ENCODE data around the gene CORO1C.
"Not testable (repeated sequence)": the region's sequence is repeated elsewhere in the genome, so short reads cannot be mapped to it uniquely, and the experiment has no call there.

Gene CORO1C

DNA sequence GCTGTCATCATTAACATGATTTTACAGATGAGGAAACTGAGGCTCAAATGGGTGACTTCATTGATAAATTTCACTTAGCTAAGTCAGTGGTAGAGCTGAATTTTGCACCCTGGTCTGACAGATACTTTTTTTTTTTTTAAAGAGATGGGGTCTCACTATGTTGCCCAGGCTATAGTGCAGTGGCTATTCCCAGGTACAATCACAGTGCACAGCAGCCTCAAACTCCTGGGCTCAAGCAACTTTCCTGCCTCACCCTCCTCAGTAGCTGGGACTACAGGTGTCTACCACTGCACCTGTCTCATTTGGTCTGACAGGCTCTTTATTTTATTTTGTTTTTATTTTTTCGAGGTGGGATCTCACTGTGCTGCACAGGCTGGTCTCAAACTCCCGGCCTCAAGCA lies 24.2 kb upstream of the CORO1C start:
- in situ Hi-C loops (cut with MboI; ENCODE audit: low sequenced_read_pairs): no loop called here

DNA sequence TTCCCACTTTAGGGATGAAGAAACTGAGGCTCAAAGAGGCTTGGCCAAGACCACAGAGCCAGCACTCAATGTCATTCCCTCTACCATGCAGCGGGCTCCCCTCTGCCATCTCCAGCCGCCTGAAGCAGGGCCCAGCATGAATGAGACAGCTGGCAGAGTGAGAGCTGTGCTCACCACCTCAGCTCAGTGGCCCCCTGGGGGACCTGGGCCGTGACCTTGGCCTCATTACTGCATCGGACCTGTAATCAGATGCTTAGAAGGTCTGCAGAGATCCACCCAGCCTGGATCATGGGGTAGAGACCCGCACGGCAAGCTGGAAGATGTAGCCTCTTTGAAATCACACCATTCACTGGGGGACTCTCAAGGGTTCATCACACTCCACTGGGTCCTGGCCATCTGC lies 22.7 kb upstream of the CORO1C start:
- in situ Hi-C loops (cut with MboI; ENCODE audit: low sequenced_read_pairs): no loop called here

DNA sequence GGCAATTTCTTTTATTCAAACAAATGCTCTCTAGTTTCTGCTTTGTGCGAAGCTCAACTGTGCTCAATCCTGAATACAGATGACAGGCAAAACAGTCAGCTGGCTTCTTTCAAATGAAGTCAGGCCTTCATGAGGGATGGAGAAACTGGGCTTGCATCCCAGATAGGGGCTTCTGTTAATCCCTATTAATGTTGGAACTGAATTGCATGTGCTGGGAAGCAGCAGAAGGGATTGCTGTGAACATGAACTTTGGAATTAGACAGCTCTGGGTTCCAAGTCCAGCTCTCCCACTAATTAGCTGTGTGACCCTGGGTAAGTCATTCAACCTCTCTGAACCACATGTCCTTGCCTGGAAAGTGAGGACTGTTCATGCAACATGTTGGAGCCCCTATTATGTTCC lies 21.1 kb upstream of the CORO1C start:
- in situ Hi-C loops (cut with MboI; ENCODE audit: low sequenced_read_pairs): no loop called here

DNA sequence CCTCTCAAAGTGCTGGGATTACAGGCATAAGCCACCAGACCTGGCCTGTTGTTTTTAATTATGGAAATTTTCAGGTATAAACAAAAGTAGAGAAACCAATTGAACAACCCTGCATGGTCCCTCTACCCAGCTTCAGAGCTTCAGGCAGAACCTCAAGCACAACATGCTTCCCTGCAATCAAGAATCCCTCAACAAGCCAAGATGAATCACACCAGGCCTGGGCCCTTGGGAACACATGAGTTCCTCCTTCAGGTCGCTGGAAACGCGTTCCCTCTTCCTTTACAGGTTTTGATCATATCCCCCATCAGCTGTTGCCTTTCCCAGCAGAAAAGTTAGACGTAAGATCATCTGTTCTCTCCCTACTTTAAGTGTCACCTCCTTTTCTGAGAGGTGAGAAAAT lies 20.5 kb upstream of the CORO1C start:
- in situ Hi-C loops (cut with MboI; ENCODE audit: low sequenced_read_pairs): no loop called here

DNA sequence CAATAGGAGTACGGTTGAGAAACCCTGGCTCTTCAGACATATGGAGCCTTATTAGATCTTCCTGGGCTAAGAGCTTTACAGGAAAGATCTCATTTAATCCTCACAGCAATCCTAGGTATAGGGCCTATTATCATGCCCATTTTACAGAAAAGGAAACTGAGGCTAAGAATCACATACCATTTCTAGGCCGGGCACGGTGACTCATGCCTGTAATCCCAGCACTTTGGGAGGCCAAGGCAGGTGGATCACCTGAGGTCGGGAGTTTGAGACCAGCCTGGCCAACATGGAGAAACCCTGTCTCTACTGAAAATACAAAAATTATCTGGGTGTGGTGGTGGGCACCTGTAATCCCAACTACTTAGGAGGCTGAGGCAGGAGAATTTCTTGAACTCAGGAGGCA lies 19.7 kb upstream of the CORO1C start:
- in situ Hi-C loops (cut with MboI; ENCODE audit: low sequenced_read_pairs): not testable (repeated sequence)

DNA sequence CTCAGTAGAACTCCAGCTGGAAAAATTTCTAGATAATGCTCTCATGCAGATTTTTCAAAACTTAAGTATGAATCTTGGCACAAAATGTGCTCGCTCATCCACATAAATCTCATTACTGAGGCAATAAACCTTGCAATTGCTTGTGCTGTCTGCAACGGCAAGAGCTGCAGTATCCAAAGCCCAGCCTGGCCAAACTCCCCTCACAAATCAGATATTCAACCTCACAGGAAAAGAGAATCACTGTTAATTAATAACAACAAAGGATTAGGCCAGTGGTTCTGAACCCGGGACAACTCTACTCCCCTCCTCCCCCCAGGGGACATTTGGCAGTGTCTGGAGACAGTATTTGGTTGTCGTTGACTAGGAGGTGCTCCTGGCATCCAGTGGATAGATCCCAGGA lies 19.2 kb upstream of the CORO1C start:
- in situ Hi-C loops (cut with MboI; ENCODE audit: low sequenced_read_pairs): no loop called here

DNA sequence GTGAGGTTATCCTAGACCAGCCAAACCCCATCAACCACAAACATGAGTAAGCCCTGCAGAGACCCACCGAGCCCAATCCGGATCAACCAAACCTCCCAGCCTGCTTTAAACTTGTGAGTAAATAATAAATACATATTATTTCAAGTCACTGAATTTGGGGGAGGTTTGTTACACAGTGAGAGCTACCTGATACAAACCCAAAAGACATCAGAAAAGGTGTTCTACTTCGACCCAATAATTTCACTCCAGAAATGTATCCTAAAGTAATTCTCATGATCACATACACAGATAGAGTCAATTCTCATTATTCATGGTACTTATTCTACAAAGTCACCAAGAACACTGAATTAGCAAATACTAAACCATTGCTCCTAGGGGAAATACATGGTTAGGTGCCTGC lies 16.2 kb upstream of the CORO1C start:
- in situ Hi-C loops (cut with MboI; ENCODE audit: low sequenced_read_pairs): no loop called here

DNA sequence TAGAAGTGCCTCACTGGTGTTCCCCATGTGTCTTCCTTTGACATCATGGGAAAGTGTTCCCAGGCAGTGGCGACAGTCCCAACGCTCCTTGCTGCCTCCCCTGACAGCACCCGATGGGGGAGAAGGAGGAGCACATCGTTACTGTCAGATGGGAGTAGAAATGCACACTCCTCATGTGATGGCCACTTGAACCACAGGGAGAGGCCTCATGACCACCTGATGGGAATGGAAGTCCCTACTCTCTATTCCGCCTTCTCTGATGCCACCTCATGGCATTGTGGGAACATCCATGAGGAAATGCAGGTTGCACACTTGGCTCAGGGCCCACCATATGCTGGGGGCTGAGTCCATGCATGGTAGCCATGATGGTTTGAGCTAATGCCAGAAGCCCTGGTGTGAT lies 14.3 kb upstream of the CORO1C start:
- in situ Hi-C loops (cut with MboI; ENCODE audit: low sequenced_read_pairs): no loop called here

DNA sequence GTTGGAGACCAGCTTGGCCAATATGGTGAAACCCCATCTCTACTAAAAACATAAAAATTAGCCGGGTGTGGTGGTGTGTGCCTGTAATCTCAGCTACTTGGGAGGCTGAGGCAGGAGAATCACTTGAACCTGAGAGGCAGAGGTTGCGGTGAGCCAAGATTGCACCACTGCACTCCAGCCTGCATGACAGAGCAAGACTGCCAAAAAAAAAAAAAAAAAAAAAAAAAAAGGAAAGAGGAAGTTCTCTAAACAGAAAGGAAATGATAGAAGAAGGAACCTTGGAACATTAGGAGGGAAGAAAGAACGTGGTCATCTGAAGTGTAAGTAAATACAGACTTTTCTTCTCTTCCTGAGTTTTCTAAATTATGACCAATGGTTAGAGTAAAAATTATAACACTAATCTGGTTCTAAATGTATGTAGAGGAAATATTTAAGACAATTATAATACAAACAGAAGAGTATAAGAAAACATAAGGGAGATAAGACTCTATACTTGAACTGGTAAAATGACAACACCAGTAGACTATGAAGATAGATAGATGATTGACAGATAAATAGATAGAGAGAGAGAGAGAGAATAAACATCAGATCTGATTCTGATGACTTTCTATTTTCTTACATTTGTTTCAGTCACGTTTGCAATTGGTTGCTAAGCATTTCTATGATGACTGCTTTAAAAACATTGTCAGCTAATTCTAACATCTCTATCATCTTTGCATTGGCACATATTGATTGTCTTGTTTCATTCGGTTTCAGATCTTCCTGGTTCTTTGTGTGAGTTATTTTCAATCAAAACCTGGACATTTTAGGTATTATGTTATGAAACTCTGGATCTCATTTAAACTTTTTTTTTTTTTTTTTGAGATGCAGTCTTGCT lies 12.9 kb upstream of the CORO1C start:
- in situ Hi-C loops (cut with MboI; ENCODE audit: low sequenced_read_pairs): no loop called here

DNA sequence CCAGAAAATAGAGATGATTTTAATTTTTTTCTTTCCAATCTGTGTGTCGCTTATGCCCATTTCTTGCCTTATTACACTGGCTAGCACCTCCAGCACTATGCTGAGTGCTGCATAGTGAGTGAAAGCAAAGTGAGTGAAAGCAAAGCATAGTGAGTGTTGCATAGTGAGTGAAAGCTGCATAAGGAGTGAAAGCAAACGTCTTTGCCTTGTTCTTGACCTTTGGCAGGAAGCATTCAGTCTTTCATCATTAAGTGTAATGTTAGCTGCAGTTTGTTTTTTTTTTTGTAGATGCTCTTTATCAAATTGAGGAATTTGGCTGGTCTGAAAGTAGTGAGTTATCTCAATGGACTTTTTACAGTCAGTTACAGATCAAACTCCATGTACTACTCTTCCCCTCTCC lies 6.9 kb upstream of the CORO1C start:
- in situ Hi-C loops (cut with MboI; ENCODE audit: low sequenced_read_pairs): no loop called here

DNA sequence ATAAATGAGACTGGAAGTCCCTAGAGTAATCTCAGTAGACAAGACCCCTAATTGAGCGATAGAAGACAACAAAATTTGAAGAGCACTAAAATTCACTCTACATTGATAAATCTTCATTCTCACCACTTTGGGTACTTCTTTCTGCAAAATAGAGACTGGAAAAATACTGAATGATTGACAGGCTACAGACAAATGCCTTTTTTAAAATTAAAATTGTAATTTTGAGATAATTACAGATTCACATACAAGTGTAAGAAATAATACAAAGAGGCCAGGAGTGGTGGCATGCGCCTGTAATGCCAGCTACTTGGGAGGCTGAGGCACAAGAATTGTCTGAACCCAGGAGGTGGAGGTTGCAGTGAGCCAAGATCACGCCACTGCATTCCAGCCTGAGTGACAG lies 4.5 kb upstream of the CORO1C start:
- in situ Hi-C loops (cut with MboI; ENCODE audit: low sequenced_read_pairs): no loop called here

DNA sequence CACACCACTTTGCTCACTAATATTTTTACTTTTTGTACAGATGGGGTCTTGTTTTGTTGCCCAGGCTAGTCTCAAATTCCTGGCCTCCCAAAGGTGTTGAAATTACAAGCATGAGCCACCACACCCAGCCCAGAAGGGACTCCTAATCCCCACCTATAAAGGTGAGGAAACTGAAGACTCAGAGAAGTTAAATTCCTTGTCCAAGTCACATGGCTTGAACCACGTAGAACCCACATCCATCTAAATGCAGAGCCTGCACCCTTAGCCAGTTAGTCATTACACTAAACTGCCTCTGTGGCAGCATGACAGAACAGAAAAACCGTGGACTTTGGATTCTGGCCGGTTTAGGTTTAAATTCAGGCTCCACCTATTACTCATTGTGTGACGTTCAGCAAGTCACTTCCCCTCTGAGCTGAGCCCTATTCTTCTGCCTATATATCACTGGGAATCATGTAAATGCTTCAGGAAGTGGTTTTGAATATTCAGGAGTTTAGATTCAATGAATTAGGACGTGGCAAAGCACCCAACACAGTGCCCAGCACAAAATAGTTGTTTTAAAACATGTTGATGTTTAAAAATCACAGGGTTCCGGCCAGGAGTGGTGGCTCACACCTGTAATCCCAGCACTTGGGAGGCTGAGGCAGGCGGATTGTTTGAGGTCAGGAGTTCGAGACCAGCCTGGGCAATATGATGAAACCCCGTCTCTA lies 3.0 kb upstream of the CORO1C start:
- in situ Hi-C loops (cut with MboI; ENCODE audit: low sequenced_read_pairs): no loop called here

DNA sequence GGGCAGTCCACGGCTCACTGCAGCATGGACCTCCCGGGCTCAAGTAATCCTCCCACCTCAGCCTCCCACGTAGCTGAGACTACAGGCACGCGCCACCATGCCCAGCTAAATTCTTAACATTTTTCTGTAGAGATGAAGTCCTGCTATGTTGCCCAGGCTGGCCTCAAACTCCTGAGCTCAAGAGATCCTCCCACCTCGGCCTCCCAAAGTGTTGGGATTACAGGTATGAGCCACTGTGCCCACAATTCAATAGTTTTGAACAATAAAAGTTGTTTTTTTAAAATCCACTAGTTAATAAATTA lies 1.9 kb upstream of the CORO1C start:
- in situ Hi-C loops (cut with MboI; ENCODE audit: low sequenced_read_pairs): not testable (repeated sequence)

DNA sequence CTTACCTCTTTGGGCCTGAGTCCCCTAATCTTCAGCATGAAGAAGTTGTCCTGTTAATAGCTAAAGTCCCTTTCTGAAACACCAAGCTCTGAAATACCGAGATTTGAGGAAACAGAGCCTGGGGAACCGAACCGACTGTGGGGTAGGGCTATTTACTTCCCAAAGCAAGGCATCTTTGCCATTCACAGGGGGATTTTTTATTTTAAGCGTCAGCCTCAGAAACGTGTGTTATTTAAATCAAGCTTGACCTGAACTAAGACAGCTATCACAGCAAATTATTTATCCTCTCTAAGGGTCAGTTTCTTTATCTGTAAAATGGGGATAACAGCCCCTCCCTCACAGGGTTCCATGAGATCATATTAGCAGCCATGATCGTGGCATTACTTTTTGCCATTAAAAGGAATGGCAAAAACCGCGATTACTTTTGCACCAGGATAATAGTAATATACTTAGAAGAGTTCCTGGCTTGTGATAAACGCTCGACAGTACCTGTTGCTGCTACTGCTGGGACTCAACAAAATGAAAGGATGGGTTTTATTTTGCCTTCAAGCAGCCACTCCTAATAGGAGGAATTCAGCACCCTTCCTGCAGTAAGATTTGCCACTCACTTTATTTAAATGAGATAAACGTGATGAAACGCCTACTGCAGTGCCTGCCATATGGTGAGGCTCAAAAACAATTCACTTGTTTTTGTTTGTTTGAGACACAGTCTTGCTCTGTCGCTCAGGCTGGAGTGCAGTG lies 1.3 kb upstream of the CORO1C start:
- in situ Hi-C loops (cut with MboI; ENCODE audit: low sequenced_read_pairs): no loop called here

DNA sequence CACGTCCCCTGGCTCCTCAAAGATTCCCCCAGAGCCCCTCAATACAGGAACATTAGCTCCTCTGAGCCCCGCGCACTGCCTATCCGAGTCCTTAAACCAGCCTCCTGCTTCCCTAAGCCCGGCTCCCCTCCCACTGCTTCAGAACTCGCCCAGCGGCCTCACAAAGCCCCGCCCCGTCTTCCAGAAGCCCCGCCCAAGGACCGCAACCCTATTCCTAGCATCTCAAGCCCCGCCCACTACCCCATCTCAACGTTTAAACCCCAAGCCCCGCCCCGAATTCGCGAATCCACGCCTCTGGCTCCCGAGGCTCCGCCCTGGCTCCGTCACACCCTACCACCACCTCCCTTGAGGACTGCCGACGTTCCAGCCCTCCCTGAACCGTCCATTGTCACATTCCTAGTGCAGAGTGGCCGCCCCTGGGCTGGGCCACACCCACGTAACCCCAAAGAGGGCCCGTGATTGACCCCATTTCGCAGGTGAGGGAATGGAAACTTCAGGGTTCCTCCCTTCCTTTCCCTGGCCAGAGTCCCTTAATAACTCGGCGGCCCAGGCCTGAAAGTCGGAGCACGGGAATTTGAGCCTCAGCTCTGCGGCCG lies 646 bp upstream of the CORO1C start:
- in situ Hi-C loops (cut with MboI; ENCODE audit: low sequenced_read_pairs): no loop called here

DNA sequence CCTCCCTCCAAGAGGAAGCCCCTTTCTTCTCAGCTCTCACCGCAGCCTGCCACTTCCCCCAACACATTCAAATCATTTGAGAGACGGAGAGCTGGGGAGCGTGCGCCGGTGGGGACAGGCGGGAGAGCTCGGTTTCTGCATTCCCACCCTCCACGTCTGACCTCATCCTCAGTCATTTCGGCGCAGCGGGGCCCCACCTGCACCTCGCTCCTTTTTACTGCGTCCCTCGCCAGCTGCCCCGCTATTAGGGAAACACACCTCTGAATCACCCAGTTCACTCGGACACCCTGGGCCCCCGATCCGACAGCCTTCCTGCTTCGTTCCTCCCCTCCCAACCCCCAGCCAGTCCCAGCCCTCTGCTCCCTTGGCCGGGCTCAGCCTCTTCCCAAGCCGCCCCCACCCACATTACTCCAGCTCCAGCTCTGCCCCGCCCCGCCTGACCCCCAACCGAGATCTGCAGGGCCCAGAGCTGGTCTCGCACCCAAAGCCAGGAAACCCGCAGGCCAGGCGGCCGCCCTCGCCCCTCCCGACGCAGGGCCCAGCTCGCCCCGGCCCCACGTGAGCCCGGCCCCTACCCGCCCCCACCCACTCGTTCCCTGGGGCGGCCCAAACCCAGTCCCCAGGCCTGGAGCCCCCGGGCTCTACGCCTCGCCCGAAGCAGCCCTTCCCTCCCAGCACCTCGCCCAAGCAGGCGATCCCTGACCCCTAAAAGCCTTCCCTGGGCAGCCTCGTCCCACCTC lies 783 bp downstream of the CORO1C start:
- in situ Hi-C loops (cut with MboI; ENCODE audit: low sequenced_read_pairs): no loop called here

DNA sequence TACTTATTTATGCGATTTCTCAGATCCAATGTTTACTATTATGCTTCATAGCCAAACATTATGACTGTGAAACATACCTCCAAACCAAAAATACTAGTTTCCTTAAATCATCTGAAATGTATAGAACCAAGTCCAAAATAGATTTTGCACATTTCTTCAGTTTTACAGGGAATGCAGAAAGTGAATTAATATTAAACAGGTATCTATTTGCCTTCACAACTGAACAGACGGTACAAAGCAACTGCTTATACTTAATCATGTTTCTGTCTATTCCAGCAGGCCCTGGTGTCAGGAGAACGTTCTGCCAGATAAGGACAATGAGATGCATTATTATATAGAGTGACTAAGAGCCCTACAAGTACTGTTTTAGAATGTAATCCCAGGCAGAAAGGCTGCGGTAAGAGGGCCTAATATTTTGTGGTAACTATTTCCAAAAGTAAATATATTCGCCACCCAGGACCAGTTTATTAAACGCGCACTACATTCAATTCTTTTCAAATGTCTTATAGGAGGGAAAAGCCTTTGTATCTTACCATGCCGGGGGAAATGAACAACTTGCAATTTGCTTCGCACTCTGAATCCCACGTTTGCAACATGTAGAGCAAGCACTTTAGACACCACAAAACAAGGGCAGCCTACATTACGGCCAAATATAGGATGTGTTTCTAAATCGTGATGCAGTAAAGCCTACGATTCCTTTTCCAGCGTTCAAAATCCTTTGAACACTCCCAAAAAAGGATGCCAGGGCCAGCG lies 1.5 kb downstream of the CORO1C start:
- in situ Hi-C loops (cut with MboI; ENCODE audit: low sequenced_read_pairs): no loop called here

DNA sequence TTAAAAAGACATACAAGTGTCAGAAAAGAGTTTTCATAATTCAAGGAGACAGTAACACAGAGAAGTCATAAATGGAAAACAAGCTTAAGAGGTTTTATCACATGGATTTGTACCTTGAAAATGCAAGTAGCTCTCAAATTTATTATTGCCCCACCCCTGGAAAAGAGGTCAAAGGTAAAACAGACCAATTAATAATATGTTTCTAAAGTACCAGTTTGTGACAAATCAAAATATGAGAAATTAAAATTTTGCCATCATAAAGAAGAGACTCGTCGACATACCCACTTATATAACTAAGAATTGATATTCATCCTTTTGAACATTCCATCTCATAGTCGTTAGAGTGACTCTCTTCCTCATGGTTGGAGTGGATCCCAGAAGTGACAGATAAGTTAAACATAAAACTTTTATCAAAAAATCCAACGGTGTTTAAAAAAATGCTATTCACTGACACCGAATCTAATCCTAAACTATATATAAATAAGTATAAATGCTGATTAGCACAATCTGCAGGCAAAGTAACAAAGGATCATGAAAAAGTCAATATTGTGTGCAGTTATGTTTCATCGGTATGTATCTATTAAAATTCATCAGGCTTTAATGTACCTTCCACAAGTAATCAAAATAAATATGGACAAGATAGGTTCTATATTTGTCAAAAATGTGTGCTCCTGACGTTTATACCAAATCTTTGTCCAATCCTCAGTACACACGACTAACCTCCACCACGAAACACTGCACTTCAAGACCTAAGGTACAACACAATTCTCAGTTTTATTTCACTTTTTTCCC lies 2.3 kb downstream of the CORO1C start:
- in situ Hi-C loops (cut with MboI; ENCODE audit: low sequenced_read_pairs): no loop called here

All from HL-60/S4 treated with retinoic acid at 250 ng/mL for 4 days and 3 days (cell line).